GM18498 (cell line): ENCODE data around the gene LYPD6B.

Source experiments
- ATAC-seq: cut with Tn5 transposase; IDR thresholded peaks from one replicate; pipeline ENCODE4 v1.9.1; 2021; ENCODE audit warnings: mild to moderate bottlenecking, moderate library complexity; ENCODE audit not compliant: unreplicated experiment

LYPD6B gene

DNA sequence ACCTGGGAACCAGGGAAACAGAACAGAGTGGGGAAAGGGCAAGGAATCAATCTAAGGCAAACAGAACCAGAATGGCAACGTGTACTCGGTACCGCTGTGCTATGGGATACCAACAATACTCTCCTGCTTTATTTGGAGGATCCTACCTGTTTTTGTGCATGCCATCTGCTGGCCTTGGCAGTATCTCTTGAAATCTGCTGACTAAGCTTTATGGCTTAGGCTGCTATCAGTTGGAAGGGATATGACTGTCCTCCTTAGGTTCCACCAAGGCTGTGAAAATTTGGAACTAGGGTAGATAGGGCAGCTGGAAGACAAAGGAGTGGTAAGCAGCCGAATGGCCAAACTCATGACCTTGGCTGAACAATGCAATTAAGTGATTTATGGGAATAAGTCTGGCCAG, 220.6 kb downstream of the LYPD6B start:
- no peak for ATAC-seq

DNA sequence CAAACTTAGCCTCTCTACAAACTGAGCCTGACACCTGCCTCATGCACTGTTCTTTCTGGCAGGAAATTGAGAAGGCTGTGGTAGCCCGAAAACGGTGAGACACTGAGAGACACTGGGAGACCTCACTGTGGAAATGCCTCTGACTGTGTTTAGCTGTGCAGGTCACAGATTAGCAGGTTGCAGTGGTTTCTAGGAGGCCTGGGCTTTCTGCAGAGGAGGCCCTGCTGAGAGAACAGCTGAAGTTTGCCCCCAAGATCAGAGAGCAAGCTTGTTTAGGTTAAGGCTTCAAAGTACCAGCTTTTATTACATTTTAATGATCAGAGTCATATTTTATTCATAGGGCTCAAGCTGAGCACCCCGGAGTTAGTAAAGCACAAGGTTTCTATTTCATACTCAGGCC, 223.2 kb downstream of the LYPD6B start:
- no peak for ATAC-seq
